GM10266 (cell line): ENCODE measurements around the gene MTNR1A.
"Not testable (repeated sequence)": the region's sequence is repeated elsewhere in the genome, so short reads cannot be mapped to it uniquely, and the experiment has no call there.

ENCODE experiments used
- DNase-seq: peaks from one replicate; pipeline ENCODE4 v3.0.0; 2012; ENCODE audit errors: extremely low spot score
- CTCF ChIP-seq: IDR thresholded peaks from 2 replicates; pipeline ENCODE4 v1.5.1; 2012; ENCODE audit warnings: mild to moderate bottlenecking, low read depth; ENCODE audit not compliant: control insufficient read depth, insufficient read depth; ENCODE audit errors: missing control alignments

Gene MTNR1A

GRCh38 chr4:186516287-186516686 lies 39.1 kb downstream of the MTNR1A start:
- no peak for TF ChIP-seq CTCF
- no peak for DNase-seq

GRCh38 chr4:186514271-186514950 lies 41.0 kb downstream of the MTNR1A start:
- DNase-seq: no peak
- no peak for TF ChIP-seq CTCF

GRCh38 chr4:186504771-186505170 lies 50.6 kb downstream of the MTNR1A start:
- not testable (repeated sequence) for DNase-seq

GRCh38 chr4:186502231-186502630 lies 53.1 kb downstream of the MTNR1A start:
- no peak for TF ChIP-seq CTCF
- DNase-seq: no peak

GRCh38 chr4:186501554-186501953 lies 53.8 kb downstream of the MTNR1A start:
- DNase-seq: no peak
- no peak for TF ChIP-seq CTCF

GRCh38 chr4:186500721-186501304 lies 54.6 kb downstream of the MTNR1A start:
- DNase-seq: no peak
- no peak for TF ChIP-seq CTCF

- TF ChIP-seq CTCF: no peak
- no peak for DNase-seq
Observed at GRCh38 chr4:186499467-186499866, 55.9 kb downstream of the MTNR1A start.
